Stimulated activated CD4-positive, alpha-beta T cell treated with anti-CD3 and anti-CD28 coated beads, TNF-alpha, amount 100 ng/mL, for 4 hours (primary cell): ENCODE data around the gene CLEC12A.

Experiments used
- DNase-seq, 3 experiments: peaks; one replicate each; pipeline ENCODE4 v3.0.0-alpha.2; 2020; ENCODE audit warnings: low read depth in 3 of 3

CLEC12A gene

GRCh38 chr12:10033783-10034545, 62.8 kb downstream of the CLEC12A start:
- no peak for DNase-seq
